ENCODE measurements around the gene PHLDA3.
"Not testable (repeated sequence)": the region's sequence is repeated elsewhere in the genome, so short reads cannot be mapped to it uniquely, and the experiment has no call there.

The PHLDA3 gene

DNA sequence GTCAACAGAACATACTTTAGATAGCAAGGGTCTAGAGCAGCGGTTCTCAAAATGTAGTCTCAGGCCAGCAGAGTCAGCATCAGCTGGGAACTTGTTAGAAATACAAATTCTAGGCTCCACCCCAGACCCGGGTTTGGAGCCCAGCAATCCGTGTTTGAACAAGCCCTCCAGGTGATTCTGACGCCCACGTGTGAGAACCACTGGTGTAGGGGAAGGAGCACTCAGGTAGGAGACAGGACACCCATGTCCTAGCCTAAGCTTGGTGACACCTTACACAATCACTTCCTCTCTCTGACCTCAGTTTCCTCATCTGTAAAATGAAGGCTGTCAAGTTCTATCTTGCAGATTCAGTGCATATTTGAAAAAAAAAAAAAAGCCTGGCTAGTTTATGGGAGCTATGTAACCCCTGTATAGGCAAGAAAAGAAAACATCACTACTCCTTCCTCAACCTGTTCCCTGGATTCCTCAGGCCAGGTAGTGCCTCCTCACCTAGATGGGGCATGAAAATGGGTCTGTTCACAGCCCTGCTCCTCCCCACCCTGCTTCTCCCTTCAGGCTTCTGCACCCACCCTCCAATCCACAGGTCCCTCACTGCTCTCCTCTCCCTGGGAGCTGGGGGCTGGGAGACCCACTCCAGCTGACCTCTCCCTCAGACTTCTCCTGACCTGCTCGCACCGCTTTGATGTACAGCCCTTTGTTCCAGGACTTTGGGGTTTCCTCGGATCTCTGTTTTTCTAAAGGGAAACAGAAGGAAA lies 7.1 kb upstream of the PHLDA3 start:
- H3K27ac ChIP-seq = no peak overlapping the region
- TF ChIP-seq ZFX (IDR thresholded peaks at IDR 0.05; ENCODE audit: borderline replicate concordance) = no peak
- TF ChIP-seq, protein P1, sequence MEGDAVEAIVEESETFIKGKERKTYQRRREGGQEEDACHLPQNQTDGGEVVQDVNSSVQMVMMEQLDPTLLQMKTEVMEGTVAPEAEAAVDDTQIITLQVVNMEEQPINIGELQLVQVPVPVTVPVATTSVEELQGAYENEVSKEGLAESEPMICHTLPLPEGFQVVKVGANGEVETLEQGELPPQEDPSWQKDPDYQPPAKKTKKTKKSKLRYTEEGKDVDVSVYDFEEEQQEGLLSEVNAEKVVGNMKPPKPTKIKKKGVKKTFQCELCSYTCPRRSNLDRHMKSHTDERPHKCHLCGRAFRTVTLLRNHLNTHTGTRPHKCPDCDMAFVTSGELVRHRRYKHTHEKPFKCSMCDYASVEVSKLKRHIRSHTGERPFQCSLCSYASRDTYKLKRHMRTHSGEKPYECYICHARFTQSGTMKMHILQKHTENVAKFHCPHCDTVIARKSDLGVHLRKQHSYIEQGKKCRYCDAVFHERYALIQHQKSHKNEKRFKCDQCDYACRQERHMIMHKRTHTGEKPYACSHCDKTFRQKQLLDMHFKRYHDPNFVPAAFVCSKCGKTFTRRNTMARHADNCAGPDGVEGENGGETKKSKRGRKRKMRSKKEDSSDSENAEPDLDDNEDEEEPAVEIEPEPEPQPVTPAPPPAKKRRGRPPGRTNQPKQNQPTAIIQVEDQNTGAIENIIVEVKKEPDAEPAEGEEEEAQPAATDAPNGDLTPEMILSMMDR (IDR thresholded peaks at IDR 0.05) = no peak

DNA sequence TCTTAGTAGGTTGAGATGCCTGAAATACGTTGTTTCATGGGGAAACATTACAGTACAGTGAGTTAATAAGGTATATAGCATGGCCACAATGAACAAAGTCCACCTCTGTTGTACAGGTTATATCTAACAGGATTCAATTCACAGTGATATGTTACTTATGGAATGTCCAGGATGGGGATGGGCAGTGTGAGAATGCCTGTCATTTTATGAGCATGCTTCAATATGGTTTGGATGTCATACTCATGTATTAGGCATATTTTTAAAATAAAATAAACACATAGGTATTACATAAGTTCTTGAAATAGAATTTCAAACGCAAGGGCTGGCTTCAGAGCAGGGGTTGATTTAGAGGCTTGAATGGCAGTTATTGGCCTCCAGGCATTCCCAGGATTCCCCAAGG lies 6.1 kb upstream of the PHLDA3 start:
- TF ChIP-seq, protein P1 (IDR thresholded peaks at IDR 0.05) = no peak
- no peak for TF ChIP-seq ZFX (IDR thresholded peaks at IDR 0.05; ENCODE audit: borderline replicate concordance)
- H3K27ac ChIP-seq = no peak overlapping the region

DNA sequence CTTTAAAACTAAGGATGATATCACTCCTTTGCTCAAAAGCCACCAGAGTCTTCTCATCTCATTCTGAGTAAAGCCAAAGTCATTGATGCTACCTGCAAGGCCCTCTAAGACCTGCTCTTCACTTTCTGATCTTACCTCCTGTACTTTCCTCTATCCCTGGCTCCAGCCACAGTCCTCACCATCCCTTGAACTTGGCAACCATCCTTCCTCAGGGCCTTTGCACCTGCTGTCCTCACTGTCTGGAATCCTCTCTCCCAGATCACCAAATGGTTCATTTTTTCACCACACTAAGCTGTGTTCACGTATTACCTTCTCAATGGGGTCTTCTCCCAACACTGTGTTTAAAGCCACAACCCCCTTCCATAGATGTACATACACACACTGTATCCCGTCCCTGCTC lies 4.3 kb upstream of the PHLDA3 start:
- TF ChIP-seq, protein P1 (IDR thresholded peaks at IDR 0.05) = no peak
- TF ChIP-seq ZFX (IDR thresholded peaks at IDR 0.05; ENCODE audit: borderline replicate concordance) = no peak
- no peak overlapping the region for H3K27ac ChIP-seq

DNA sequence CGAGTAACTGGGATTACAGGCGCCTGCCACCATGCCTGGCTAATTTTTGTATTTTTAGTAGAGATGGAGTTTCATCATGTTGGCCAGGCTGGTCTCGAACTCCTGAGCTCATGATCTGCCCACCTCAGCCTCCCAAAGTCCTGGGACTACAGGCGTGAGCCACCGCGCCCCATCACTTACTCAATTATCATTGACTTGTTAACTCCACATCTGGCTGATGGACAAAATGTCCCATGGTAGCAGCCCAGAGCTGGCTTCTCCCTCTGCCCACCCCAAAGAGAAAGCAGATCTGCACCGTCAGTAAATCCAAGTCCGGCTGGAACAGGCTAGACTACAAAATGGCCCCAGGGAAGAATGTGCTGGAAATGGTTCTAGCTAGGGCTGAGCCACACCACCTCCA lies 3.3 kb upstream of the PHLDA3 start:
- H3K27ac ChIP-seq = not testable (repeated sequence)

DNA sequence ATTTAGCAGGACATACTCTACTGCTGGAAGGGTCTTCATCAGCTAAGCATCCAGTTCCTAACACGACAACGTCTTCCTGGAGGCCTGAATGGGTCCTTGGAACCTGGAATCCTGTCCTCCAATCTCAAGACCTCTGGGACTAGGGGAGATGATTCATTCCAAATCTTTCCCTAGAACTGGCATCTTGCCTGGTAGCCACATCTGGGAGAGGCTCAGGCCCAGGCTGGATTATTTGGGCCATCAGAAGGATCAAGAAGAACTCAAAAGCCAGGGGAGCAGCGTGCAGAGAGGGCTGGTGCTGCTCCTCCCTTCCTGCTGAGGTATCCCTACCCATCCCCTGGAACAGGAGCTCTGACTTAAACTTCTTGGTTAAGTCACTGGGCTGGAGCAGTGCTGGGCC lies 2.8 kb upstream of the PHLDA3 start:
- H3K27ac ChIP-seq = no peak overlapping the region
- TF ChIP-seq ZFX (IDR thresholded peaks at IDR 0.05; ENCODE audit: borderline replicate concordance) = no peak
- TF ChIP-seq, protein P1 (IDR thresholded peaks at IDR 0.05) = no peak

DNA sequence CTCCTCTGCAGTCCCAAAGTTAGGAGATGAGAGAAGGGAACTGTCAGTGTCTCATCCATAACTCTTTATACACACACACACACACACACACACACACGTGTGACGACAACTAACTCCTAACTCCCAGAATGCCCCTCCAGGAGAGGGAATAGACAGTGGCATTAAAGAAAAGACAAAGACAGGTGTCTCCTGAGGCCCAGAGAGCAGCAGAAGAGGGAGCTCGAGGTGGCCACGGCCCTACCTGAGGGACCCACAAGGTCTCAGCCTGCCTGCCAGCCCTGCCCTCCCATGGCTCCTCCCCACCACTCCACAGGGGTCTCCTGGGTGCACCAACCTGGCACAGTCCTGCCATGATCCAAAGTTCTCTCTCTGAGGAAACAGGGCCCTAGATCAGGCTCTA lies 1.6 kb upstream of the PHLDA3 start:
- TF ChIP-seq, protein P1 (IDR thresholded peaks at IDR 0.05) = no peak
- no peak for TF ChIP-seq ZFX (IDR thresholded peaks at IDR 0.05; ENCODE audit: borderline replicate concordance)
- H3K27ac ChIP-seq = no peak overlapping the region

DNA sequence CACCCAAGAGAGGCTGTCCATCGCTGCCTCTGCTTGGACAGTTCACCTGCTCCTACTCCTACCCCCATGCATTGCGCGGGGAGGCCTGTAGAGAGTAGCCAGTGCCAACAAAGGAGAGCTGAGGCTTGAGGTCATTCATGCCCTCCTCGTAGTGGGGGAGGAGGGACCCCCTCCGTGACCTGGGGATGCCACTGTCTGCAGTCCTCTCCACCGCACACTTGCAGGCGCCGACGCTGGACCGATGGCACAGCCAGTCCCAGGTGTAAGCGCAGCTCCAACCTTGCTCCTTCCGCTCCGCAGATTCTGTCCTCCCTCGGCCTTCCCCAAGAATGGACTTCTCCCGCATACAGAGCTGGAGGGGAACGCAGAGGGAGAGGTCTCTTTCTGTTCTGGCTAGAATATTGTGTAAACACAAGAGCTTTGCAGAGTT lies 672 bp upstream of the PHLDA3 start:
- TF ChIP-seq, protein P1 (IDR thresholded peaks at IDR 0.05) = no peak
- no peak for TF ChIP-seq ZFX (IDR thresholded peaks at IDR 0.05; ENCODE audit: borderline replicate concordance)
- peak overlapping the region; percentile 62; the same call in 1 of the 2 replicates for H3K27ac ChIP-seq

DNA sequence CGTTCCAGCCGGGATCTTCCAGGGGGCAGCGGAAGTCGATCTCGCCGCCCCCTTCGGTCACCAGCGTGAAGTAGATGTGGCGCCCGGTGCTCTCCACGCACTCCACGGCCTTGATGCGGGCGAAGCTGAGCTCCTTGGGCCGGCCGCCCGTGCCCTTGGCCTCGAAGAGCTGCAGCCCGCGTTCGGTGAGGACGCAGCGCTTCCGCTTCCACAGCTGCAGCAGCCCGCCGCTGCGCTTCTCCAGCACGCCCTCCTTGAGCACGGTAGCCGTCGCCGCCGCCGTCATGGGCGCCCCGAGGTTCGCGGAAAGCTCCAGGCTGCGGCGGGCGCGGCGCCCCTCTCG lies 516 bp downstream of the PHLDA3 start:
- TF ChIP-seq, protein P1 (IDR thresholded peaks at IDR 0.05) = no peak
- no peak for TF ChIP-seq ZFX (IDR thresholded peaks at IDR 0.05; ENCODE audit: borderline replicate concordance)
- H3K27ac ChIP-seq = peak overlapping the region; percentile 62
